Breast epithelium (tissue), 3 donors: ENCODE results near the gene BRI3.

Source experiments
- POLR2A ChIP-seq: fragments of 450-650 bp; IDR thresholded peaks from one replicate; pipeline ENCODE4 v1.6.1; 2016; ENCODE audit warnings: antibody characterized with exemption, mild to moderate bottlenecking, moderate library complexity
- POLR2AphosphoS5 ChIP-seq, 3 donors: sonication (generic); formaldehyde crosslinking; IDR thresholded peaks; one replicate each; pipeline ENCODE4 v1.6.1; 2017; ENCODE audit warnings: antibody characterized with exemption in 3 of 3

GRCh38 chr7:98251231-98251600 lies 30.3 kb upstream of the BRI3 start:
- TF ChIP-seq POLR2A (no peak), POLR2AphosphoS5 (IDR thresholded peaks at IDR 0.05) (no peak)
